Activated CD8-positive, alpha-beta T cell treated with anti-CD3 and anti-CD28 coated beads, Interleukin-2, amount 10 ng/mL, durations not matched to agents 7 days and 5 days (primary cell): ENCODE measurements around the gene EMILIN2. TPM values are rescaled to one million over a fixed set of nuclear protein-coding genes. Genes with fewer than 3 reads are reported as not detected.
A peak's percentile ranks its signal among the peaks of the same experiment; 100 is the strongest.
"Not testable (repeated sequence)": the region's sequence is repeated elsewhere in the genome, so short reads cannot be mapped to it uniquely, and the experiment has no call there.

Source experiments
- ATAC-seq: fragments of 150-1000 bp; cut with Tn5 transposase; one replicate; pipeline ENCODE4 v1.10.0; 2021; ENCODE audit warnings: moderate library complexity
- CTCF ChIA-PET: fragments of 350-600 bp; sonication (Branson Sonifier 250); formaldehyde crosslinking; loops from one replicate; lab custom pipeline; 2021; ENCODE audit warnings: antibody characterized with exemption; lab: Charles Lee
- POLR2A ChIA-PET: fragments of 350-600 bp; sonication (Branson Sonifier 250); formaldehyde crosslinking; loops from one replicate; lab custom pipeline; 2021; ENCODE audit warnings: antibody characterized with exemption; lab: Charles Lee
- DNase-seq: peaks from one replicate; pipeline ENCODE4 v3.0.0-alpha.2; 2020
- H3K27ac Mint-ChIP-seq: one replicate; pipeline ENCODE4 v1.8.0; 2021; ENCODE audit warnings: mild to moderate bottlenecking, mixed read lengths
- H3K27me3 Mint-ChIP-seq: one replicate; pipeline ENCODE4 v1.8.0; 2021; ENCODE audit warnings: low read depth, mixed read lengths
- H3K36me3 Mint-ChIP-seq: one replicate; pipeline ENCODE4 v1.8.0; 2021; ENCODE audit warnings: low read depth, mixed read lengths
- H3K4me1 Mint-ChIP-seq: one replicate; pipeline ENCODE4 v1.8.0; 2021; ENCODE audit warnings: low read depth, mixed read lengths
- H3K4me3 Mint-ChIP-seq: one replicate; pipeline ENCODE4 v1.8.0; 2021; ENCODE audit warnings: mild to moderate bottlenecking, mixed read lengths
- H3K9me3 Mint-ChIP-seq: one replicate; pipeline ENCODE4 v1.8.0; 2022; ENCODE audit warnings: mixed read lengths; ENCODE audit not compliant: insufficient read depth
- total RNA-seq, 2 experiments: library from RNA; stranded (reverse); gene quantifications; one replicate each; pipeline ENCODE4 v1.2.3, GENCODE V29; 2021

The EMILIN2 gene
- total RNA-seq, 2 experiments from 2014 or later: 32.7 to 34.6 TPM

- H3K27ac Mint-ChIP-seq: no peak overlapping the region
- ATAC-seq (no peak), DNase-seq (no peak)
- H3K4me3 Mint-ChIP-seq: no peak overlapping the region
- H3K9me3 Mint-ChIP-seq: no peaks in the 10 kb centered on the region
- ChIA-PET CTCF (no interaction called here), POLR2A (no interaction called here)
- H3K4me1 Mint-ChIP-seq: peaks cover 32% of the 10 kb centered on the region
- H3K36me3 Mint-ChIP-seq: peaks cover 69% of the 10 kb centered on the region
- no peaks in the 10 kb centered on the region for H3K27me3 Mint-ChIP-seq
These were observed 65.8 kb downstream of the EMILIN2 start for GRCh38 chr18:2912357-2913299.

GRCh38 chr18:2913398-2914005 lies 66.7 kb downstream of the EMILIN2 start:
- H3K4me3 Mint-ChIP-seq: no peak overlapping the region
- H3K36me3 Mint-ChIP-seq: peaks cover 70% of the 10 kb centered on the region
- peak overlapping the region; percentile 55 for H3K27ac Mint-ChIP-seq
- ChIA-PET CTCF (no interaction called here), POLR2A (no interaction called here)
- no peaks in the 10 kb centered on the region for H3K9me3 Mint-ChIP-seq
- ATAC-seq: no peak
- peaks cover 29% of the 10 kb centered on the region for H3K4me1 Mint-ChIP-seq
- no peaks in the 10 kb centered on the region for H3K27me3 Mint-ChIP-seq
- no peak for DNase-seq

GRCh38 chr18:2914185-2914880 lies 67.5 kb downstream of the EMILIN2 start:
- Mint-ChIP-seq H3K27ac (no peak overlapping the region), H3K4me1 (peaks cover 24% of the 10 kb centered on the region), H3K4me3 (no peak overlapping the region), H3K27me3 (no peaks in the 10 kb centered on the region), H3K36me3 (peaks cover 70% of the 10 kb centered on the region), H3K9me3 (no peaks in the 10 kb centered on the region)
- no peak for DNase-seq
- ChIA-PET POLR2A (no interaction called here), CTCF (no interaction called here)
- no peak for ATAC-seq

DNA sequence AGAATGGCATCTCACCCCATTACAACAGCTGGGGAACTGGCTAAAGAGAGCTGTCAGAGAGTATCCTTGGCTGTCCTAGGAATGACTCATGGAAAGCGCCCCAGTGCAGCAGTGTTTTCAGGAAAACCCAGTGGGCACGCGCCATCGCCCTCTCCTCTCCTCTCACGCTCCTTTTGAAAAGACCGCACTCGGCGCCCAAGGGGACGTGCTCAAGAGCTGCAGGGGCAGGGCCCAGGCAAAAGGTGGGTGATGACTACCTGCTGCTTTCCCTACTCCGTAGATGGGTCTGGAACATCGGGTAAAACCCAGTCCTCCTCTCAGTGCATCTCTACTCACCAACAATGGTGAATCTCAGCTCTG lies 68.1 kb downstream of the EMILIN2 start:
- Mint-ChIP-seq H3K27me3 (no peaks in the 10 kb centered on the region), H3K36me3 (peaks cover 68% of the 10 kb centered on the region), H3K27ac (no peak overlapping the region), H3K4me3 (no peak overlapping the region), H3K4me1 (peaks cover 22% of the 10 kb centered on the region), H3K9me3 (no peaks in the 10 kb centered on the region)
- ChIA-PET CTCF (no interaction called here), POLR2A (no interaction called here)
- ATAC-seq (no peak), DNase-seq (no peak)

- peaks cover 72% of the 10 kb centered on the region for H3K36me3 Mint-ChIP-seq
- CTCF ChIA-PET: interaction anchor here (1.3 kb wide), 1 partner anchor 8 kb away, joined by 3 read pairs; no protein-coding TSS in a partner anchor
- H3K27me3 Mint-ChIP-seq, H3K4me3 Mint-ChIP-seq, DNase-seq, ATAC-seq, H3K9me3 Mint-ChIP-seq, POLR2A ChIA-PET: not testable (repeated sequence)
- H3K4me1 Mint-ChIP-seq: peaks cover 22% of the 10 kb centered on the region
- peak overlapping the region; percentile 58 for H3K27ac Mint-ChIP-seq
These were observed 68.7 kb downstream of the EMILIN2 start for GRCh38 chr18:2915486-2915885.

GRCh38 chr18:2916184-2916583 lies 69.4 kb downstream of the EMILIN2 start:
- no peak for ATAC-seq
- peaks cover 72% of the 10 kb centered on the region for H3K36me3 Mint-ChIP-seq
- no peaks in the 10 kb centered on the region for H3K27me3 Mint-ChIP-seq
- no peak overlapping the region for H3K4me3 Mint-ChIP-seq
- POLR2A ChIA-PET: no interaction called here
- H3K4me1 Mint-ChIP-seq: peaks cover 20% of the 10 kb centered on the region
- peak overlapping the region; percentile 58 for H3K27ac Mint-ChIP-seq
- CTCF ChIA-PET: interaction anchor here (1.3 to 1.5 kb wide), 2 partner anchors 9 to 150 kb away, joined by 3 to 4 read pairs; no protein-coding TSS in a partner anchor
- DNase-seq: no peak
- H3K9me3 Mint-ChIP-seq: no peaks in the 10 kb centered on the region

GRCh38 chr18:2917259-2918047 lies 70.6 kb downstream of the EMILIN2 start:
- peaks cover 20% of the 10 kb centered on the region for H3K4me1 Mint-ChIP-seq
- ATAC-seq (no peak), DNase-seq (no peak)
- no peaks in the 10 kb centered on the region for H3K9me3 Mint-ChIP-seq
- H3K27ac Mint-ChIP-seq: peak overlapping the region; percentile 80
- no peaks in the 10 kb centered on the region for H3K27me3 Mint-ChIP-seq
- ChIA-PET POLR2A (no interaction called here), CTCF (interaction anchor here (0.7 to 1.5 kb wide), 7 partner anchors 10 to 211 kb away, joined by 3 to 4 read pairs (median 3); no protein-coding TSS in a partner anchor)
- H3K4me3 Mint-ChIP-seq: no peak overlapping the region
- peaks cover 73% of the 10 kb centered on the region for H3K36me3 Mint-ChIP-seq

GRCh38 chr18:2918761-2919550 lies 72.2 kb downstream of the EMILIN2 start:
- Mint-ChIP-seq H3K4me3 (no peak overlapping the region), H3K9me3 (no peaks in the 10 kb centered on the region), H3K27me3 (no peaks in the 10 kb centered on the region), H3K4me1 (peaks cover 20% of the 10 kb centered on the region), H3K36me3 (peaks cover 77% of the 10 kb centered on the region), H3K27ac (peak overlapping the region; percentile 60)
- POLR2A ChIA-PET: no interaction called here
- ATAC-seq: no peak
- CTCF ChIA-PET: interaction anchor here (0.8 to 1.7 kb wide), 3 partner anchors 15 to 210 kb away, joined by 3 to 7 read pairs (median 3); no protein-coding TSS in a partner anchor
- peak; percentile 18 for DNase-seq

GRCh38 chr18:2919600-2919999 lies 72.8 kb downstream of the EMILIN2 start:
- H3K36me3 Mint-ChIP-seq: peaks cover 78% of the 10 kb centered on the region
- no peak for ATAC-seq
- no peaks in the 10 kb centered on the region for H3K27me3 Mint-ChIP-seq
- ChIA-PET POLR2A (no interaction called here), CTCF (interaction anchor here (1.2 to 1.7 kb wide), 2 partner anchors 11 to 14 kb away, joined by 3 to 7 read pairs; no protein-coding TSS in a partner anchor)
- H3K4me1 Mint-ChIP-seq: peaks cover 20% of the 10 kb centered on the region
- no peaks in the 10 kb centered on the region for H3K9me3 Mint-ChIP-seq
- DNase-seq: peak; percentile 14
- H3K4me3 Mint-ChIP-seq: no peak overlapping the region
- H3K27ac Mint-ChIP-seq: peak overlapping the region; percentile 16

GRCh38 chr18:2920027-2920426 lies 73.2 kb downstream of the EMILIN2 start:
- ChIA-PET CTCF (interaction anchor here (0.9 to 1.2 kb wide), 3 partner anchors 10 to 143 kb away, joined by 3 to 4 read pairs (median 3); no protein-coding TSS in a partner anchor), POLR2A (no interaction called here)
- no peaks in the 10 kb centered on the region for H3K27me3 Mint-ChIP-seq
- H3K4me1 Mint-ChIP-seq: peaks cover 20% of the 10 kb centered on the region
- DNase-seq (no peak), ATAC-seq (no peak)
- peak overlapping the region; percentile 32 for H3K27ac Mint-ChIP-seq
- H3K9me3 Mint-ChIP-seq: no peaks in the 10 kb centered on the region
- peaks cover 81% of the 10 kb centered on the region for H3K36me3 Mint-ChIP-seq
- no peak overlapping the region for H3K4me3 Mint-ChIP-seq
